Osteocyte (in vitro differentiated cells): ENCODE data around the gene PTPN1. TPM values are rescaled to one million over a fixed set of nuclear protein-coding genes. Genes with fewer than 3 reads are reported as not detected.

Experiments used
- DNase-seq: peaks from one replicate; pipeline ENCODE4 v3.0.0; 2021; ENCODE audit warnings: mixed read lengths; ENCODE audit not compliant: unreplicated experiment; ENCODE audit errors: extremely low spot score
- H3K27ac Mint-ChIP-seq: one replicate; pipeline ENCODE4 v1.8.0; 2021; ENCODE audit warnings: mild to moderate bottlenecking, mixed read lengths; ENCODE audit not compliant: unreplicated experiment
- H3K27me3 Mint-ChIP-seq: one replicate; pipeline ENCODE4 v1.8.0; 2021; ENCODE audit warnings: mixed read lengths; ENCODE audit not compliant: unreplicated experiment
- H3K36me3 Mint-ChIP-seq: one replicate; pipeline ENCODE4 v1.8.0; 2021; ENCODE audit warnings: mixed read lengths; ENCODE audit not compliant: unreplicated experiment
- H3K4me1 Mint-ChIP-seq: one replicate; pipeline ENCODE4 v1.8.0; 2021; ENCODE audit warnings: mixed read lengths; ENCODE audit not compliant: unreplicated experiment
- H3K4me3 Mint-ChIP-seq: one replicate; pipeline ENCODE4 v1.8.0; 2021; ENCODE audit warnings: mild to moderate bottlenecking, moderate library complexity, mixed read lengths; ENCODE audit not compliant: unreplicated experiment
- H3K9me3 Mint-ChIP-seq: one replicate; pipeline ENCODE4 v1.8.0; 2021; ENCODE audit warnings: mixed read lengths; ENCODE audit not compliant: unreplicated experiment
- CTCF ChIP-seq: fragments of 200-600 bp; sonication (generic); IDR thresholded peaks from 2 replicates; pipeline ENCODE4 v1.5.0; 2021; ENCODE audit warnings: antibody characterized with exemption, mild to moderate bottlenecking, moderate library complexity
- microRNA-seq: library from miRNA; unstranded; fragments of <30 nt; microRNA quantifications from one replicate; pipeline ENCODE4 v1.1.0, GENCODE V29; 2020; ENCODE audit not compliant: unreplicated experiment
- total RNA-seq: library from RNA; stranded (reverse); gene quantifications from 2 replicates; pipeline ENCODE4 v1.2.1, GENCODE V29; 2021

PTPN1 gene
- total RNA-seq, 1 donor from 2014 or later = 29.1 TPM

- H3K4me1 Mint-ChIP-seq = peaks cover 5% of the 10 kb centered on the region
- TF ChIP-seq CTCF = no peak
- H3K9me3 Mint-ChIP-seq = no peaks in the 10 kb centered on the region
- no peak overlapping the region for H3K4me3 Mint-ChIP-seq
- no peak overlapping the region for H3K27ac Mint-ChIP-seq
- no peaks in the 10 kb centered on the region for H3K36me3 Mint-ChIP-seq
- DNase-seq = no peak
- H3K27me3 Mint-ChIP-seq = peaks cover 34% of the 10 kb centered on the region
Observed at GRCh38 chr20:50630578-50631263, 120.5 kb downstream of the PTPN1 start.

- no peaks in the 10 kb centered on the region for H3K36me3 Mint-ChIP-seq
- peaks cover 18% of the 10 kb centered on the region for H3K4me1 Mint-ChIP-seq
- H3K27me3 Mint-ChIP-seq = peaks cover 34% of the 10 kb centered on the region
- no peak for DNase-seq
- TF ChIP-seq CTCF = no peak
- H3K9me3 Mint-ChIP-seq = no peaks in the 10 kb centered on the region
- no peak overlapping the region for H3K4me3 Mint-ChIP-seq
- no peak overlapping the region for H3K27ac Mint-ChIP-seq
Observed at GRCh38 chr20:50632236-50632635, 122.1 kb downstream of the PTPN1 start.

- TF ChIP-seq CTCF = no peak
- DNase-seq = no peak
- H3K36me3 Mint-ChIP-seq = no peaks in the 10 kb centered on the region
Observed at GRCh38 chr20:50632701-50633100, 122.5 kb downstream of the PTPN1 start.

GRCh38 chr20:50633361-50633760 is 123.2 kb downstream of the PTPN1 start:
- Mint-ChIP-seq H3K4me1 (peaks cover 26% of the 10 kb centered on the region), H3K27ac (no peak overlapping the region), H3K27me3 (peaks cover 31% of the 10 kb centered on the region), H3K4me3 (no peak overlapping the region), H3K9me3 (no peaks in the 10 kb centered on the region), H3K36me3 (no peaks in the 10 kb centered on the region)
- no peak for DNase-seq
- no peak for TF ChIP-seq CTCF

More at GRCh38 chr20:50632701-50633100, 122.5 kb downstream of the PTPN1 start:
- no peak overlapping the region for H3K27ac Mint-ChIP-seq
- no peaks in the 10 kb centered on the region for H3K9me3 Mint-ChIP-seq
- H3K4me3 Mint-ChIP-seq = no peak overlapping the region
- H3K4me1 Mint-ChIP-seq = peaks cover 20% of the 10 kb centered on the region
- H3K27me3 Mint-ChIP-seq = peaks cover 34% of the 10 kb centered on the region

GRCh38 chr20:50634191-50634590 is 124.0 kb downstream of the PTPN1 start:
- no peak for TF ChIP-seq CTCF
- DNase-seq = no peak
- no peak overlapping the region for H3K4me3 Mint-ChIP-seq
- no peaks in the 10 kb centered on the region for H3K9me3 Mint-ChIP-seq
- no peaks in the 10 kb centered on the region for H3K36me3 Mint-ChIP-seq
- peaks cover 29% of the 10 kb centered on the region for H3K4me1 Mint-ChIP-seq
- H3K27me3 Mint-ChIP-seq = peaks cover 28% of the 10 kb centered on the region
- H3K27ac Mint-ChIP-seq = no peak overlapping the region

Small RNAs within 50 kb of the gene (microRNA-seq; reads per million reads assigned to microRNA genes)
- gene MIR1302-5 = not detected
- not detected for gene MIR645

Other genes starting within 250 kb of the PTPN1 start
- 0.11 and 0.37 TPM in 2 replicates for gene RIPOR3, start 181.2 kb downstream of the PTPN1 start, total RNA-seq
- 0.97 and 1.1 TPM in 2 replicates for gene PARD6B, start 221.2 kb downstream of the PTPN1 start, total RNA-seq